Epithelial cell of esophagus (primary cell): ENCODE data around the gene AKNAD1.

Source experiments
- DNase-seq: peaks from one replicate; pipeline ENCODE4 v3.0.0; 2010; ENCODE audit warnings: low read depth
- H3K4me3 ChIP-seq: 2 replicates; pipeline ENCODE4 v1.5.1; 2011; ENCODE audit warnings: mild to moderate bottlenecking, low read length, control low read depth
- TF ChIP-seq, protein P1 (sequence below): IDR thresholded peaks from 2 replicates; pipeline ENCODE4 v1.5.1; 2011; ENCODE audit warnings: low read depth, mild to moderate bottlenecking, low read length, control low read depth, inconsistent platforms; ENCODE audit not compliant: insufficient read depth; ENCODE audit errors: missing control alignments

The AKNAD1 gene

DNA sequence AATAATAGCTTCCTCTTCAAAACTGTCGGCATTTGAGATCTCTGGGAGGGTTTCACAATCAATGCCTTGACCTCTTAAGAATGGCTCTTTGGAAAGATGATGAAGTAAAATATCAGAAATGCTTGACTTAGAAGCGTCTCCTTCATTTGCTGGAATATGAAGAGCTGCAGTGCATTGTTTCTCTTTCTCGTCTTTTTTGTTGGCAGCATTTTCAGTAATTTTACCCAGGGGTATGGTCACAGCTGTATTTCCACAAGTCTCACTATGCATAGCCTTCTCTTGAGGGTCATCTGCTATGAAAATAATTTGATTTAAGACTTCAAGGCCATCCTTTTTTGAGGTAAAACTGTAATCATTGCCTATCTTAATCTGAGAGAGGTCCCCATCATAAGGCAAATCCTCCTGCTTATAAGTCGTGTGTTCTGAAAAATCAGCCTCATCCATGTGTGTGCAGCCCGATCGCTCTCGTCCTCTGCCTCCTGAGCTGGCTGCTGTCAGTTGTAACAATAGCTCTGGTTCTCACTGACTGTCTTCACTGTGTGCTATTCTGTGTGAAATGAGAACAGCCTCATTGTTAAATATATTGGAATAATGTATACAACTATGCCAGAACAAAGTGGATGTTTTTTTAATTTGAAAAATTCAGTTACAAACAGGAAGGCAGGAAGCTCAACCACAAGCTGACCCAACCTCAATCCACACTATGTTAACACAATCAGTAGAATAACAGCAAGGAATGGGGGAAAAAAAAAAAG, 4.5 kb downstream of the AKNAD1 start:
- no peak for DNase-seq
- no peak overlapping the region for H3K4me3 ChIP-seq
- TF ChIP-seq, protein P1, sequence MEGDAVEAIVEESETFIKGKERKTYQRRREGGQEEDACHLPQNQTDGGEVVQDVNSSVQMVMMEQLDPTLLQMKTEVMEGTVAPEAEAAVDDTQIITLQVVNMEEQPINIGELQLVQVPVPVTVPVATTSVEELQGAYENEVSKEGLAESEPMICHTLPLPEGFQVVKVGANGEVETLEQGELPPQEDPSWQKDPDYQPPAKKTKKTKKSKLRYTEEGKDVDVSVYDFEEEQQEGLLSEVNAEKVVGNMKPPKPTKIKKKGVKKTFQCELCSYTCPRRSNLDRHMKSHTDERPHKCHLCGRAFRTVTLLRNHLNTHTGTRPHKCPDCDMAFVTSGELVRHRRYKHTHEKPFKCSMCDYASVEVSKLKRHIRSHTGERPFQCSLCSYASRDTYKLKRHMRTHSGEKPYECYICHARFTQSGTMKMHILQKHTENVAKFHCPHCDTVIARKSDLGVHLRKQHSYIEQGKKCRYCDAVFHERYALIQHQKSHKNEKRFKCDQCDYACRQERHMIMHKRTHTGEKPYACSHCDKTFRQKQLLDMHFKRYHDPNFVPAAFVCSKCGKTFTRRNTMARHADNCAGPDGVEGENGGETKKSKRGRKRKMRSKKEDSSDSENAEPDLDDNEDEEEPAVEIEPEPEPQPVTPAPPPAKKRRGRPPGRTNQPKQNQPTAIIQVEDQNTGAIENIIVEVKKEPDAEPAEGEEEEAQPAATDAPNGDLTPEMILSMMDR: no peak

DNA sequence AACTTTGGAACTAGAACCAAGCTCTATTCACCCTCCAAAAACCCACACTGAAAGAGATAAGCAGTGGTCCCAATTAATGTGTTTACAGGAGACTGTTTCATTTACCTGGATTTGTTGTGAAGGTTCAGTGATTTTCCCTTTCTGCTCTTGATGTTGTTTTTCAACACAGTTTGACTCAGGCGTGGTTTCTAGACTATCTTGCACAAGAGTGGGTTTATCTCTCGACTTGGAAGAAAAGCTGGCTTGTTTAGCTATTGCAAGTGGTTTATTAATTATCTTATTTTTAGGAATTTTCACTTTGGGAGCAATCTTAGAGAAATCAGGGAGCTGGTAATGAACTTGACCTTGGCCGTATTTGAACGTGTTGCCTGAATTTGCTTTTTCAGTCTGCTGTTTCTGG, 5.3 kb downstream of the AKNAD1 start:
- TF ChIP-seq, protein P1: no peak
- no peak for DNase-seq
- no peak overlapping the region for H3K4me3 ChIP-seq

DNA sequence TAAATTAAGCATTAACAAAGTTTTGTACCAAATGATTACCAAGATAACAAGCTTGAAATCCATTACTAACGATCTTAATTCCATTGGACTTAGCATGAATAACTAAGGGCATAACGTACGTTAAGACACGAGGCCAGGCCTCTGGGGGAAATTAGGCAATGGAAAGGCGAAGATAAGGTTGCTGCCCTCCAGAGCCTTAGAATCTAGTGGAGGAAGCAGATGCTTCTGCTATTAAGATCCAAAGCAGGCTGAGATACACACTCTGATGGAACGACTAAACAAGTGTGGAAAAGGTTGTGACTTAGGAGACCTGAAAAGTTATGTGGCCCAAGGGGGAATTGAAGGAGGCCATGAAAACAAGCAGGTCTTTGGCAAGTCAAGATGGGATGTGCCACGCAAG, 6.0 kb downstream of the AKNAD1 start:
- TF ChIP-seq, protein P1: no peak
- no peak overlapping the region for H3K4me3 ChIP-seq
- DNase-seq: no peak

DNA sequence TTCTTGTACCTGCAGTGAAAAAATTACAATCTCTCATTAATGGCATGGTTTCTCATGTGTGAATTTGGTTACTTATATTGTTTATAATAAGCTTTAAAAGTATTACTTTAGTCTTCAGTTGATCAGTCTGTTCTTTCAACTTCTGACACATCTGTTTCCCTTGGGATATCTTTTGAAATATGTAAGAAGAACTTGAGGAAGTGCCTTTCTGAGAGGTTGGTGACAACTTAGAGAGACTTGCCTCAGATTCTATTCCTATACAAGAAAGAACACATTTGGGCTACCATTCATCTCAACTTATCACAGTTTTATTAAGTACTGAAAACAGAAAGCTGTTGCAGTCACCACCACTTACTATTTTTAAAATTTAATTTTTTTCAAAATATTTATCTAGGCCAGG, 8.1 kb downstream of the AKNAD1 start:
- DNase-seq: no peak
- TF ChIP-seq, protein P1: no peak
- H3K4me3 ChIP-seq: no peak overlapping the region

DNA sequence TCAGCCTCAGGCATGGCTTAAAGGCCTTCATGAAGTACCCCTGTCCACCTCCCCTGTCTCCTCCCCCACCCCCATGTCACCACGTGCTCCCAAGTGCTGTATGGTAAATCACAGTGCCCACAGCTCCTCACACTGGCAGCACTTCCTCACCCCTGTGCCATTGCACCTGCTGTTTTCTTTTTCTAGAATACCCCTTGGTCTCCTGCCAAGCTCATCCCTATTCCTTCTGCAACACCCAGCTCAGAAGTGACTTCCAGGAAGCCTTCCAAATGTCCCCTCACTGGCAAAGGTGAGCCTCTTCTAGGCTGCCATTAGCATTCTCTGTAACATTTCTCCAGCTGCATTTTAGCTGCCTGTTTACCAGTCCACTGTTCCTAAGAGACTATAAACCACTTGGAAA, 9.4 kb downstream of the AKNAD1 start:
- no peak overlapping the region for H3K4me3 ChIP-seq
- no peak for DNase-seq
- TF ChIP-seq, protein P1: no peak

DNA sequence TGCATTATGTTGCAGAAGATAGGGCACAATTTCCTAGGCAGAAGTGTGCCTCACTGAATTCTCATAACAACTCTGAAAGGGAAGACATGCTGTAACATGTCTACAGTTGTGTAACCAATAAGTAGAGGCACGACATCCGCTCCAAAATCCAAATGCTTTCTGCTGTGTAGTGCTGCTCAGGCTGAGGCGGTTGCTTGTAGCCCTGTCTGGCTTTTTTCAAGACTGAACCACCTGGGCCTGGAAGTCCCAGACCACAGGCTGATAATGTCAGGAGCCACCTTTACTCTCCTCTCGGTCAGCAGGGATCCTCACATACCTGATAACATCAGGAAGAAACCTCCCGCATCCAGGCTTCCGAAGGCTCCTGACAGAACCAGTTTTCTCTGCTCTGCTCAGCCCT, 10.9 kb downstream of the AKNAD1 start:
- TF ChIP-seq, protein P1: no peak
- H3K4me3 ChIP-seq: no peak overlapping the region
- DNase-seq: peak; percentile 89

DNA sequence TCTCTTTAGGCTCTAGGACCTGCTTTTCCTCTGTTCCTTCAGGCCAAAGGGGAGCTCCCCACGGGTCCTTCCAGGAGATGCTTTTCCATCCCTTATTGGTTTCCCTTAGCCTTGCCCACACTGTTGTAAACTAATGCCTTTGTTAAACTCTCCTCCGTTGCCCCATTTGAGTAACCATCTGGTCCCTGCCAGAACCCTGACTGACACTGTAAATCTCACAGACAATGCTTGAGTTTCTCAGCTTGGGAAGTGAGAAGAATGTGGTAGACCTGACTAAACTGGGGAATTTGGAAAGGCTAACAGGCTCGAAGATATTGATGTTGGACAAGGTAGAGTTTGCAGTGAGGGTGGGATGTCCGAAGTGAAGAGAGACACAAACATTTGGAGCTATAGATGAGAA, 11.4 kb downstream of the AKNAD1 start:
- TF ChIP-seq, protein P1: no peak

More for the DNA sequence above, 11.4 kb downstream of the AKNAD1 start:
- no peak overlapping the region for H3K4me3 ChIP-seq
- DNase-seq: no peak
